HL-60 (cell line): ENCODE measurements around the gene DEFB124.

Source experiments
- SPI1 ChIP-seq: IDR thresholded peaks from 2 replicates; pipeline ENCODE4 v1.6.1; 2012; ENCODE audit warnings: low read depth, mild to moderate bottlenecking, borderline replicate concordance
- TF ChIP-seq, protein P1 (sequence below): IDR thresholded peaks from one replicate; pipeline ENCODE4 v1.5.1; 2011; ENCODE audit warnings: low read length, control low read depth, inconsistent platforms; ENCODE audit not compliant: insufficient read depth

DNA sequence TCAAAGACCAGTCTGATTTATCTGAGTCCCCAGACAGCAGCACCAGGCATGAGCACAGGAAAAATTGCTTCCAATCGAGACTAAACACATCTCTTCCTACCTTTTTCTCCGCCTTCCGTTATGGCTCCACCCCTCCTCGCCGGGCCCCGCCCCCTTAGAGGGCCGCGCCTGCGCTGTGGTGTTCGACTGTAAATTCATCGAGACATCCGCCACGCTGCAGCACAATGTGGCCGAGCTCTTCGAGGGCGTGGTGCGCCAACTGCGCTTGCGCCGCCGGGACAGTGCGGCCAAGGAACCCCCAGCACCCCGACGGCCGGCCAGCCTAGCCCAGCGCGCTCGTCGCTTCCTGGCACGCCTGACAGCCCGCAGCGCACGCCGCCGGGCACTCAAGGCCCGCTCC is 9.1 kb upstream of the DEFB124 start:
- TF ChIP-seq SPI1, result no peak
- TF ChIP-seq, protein P1, sequence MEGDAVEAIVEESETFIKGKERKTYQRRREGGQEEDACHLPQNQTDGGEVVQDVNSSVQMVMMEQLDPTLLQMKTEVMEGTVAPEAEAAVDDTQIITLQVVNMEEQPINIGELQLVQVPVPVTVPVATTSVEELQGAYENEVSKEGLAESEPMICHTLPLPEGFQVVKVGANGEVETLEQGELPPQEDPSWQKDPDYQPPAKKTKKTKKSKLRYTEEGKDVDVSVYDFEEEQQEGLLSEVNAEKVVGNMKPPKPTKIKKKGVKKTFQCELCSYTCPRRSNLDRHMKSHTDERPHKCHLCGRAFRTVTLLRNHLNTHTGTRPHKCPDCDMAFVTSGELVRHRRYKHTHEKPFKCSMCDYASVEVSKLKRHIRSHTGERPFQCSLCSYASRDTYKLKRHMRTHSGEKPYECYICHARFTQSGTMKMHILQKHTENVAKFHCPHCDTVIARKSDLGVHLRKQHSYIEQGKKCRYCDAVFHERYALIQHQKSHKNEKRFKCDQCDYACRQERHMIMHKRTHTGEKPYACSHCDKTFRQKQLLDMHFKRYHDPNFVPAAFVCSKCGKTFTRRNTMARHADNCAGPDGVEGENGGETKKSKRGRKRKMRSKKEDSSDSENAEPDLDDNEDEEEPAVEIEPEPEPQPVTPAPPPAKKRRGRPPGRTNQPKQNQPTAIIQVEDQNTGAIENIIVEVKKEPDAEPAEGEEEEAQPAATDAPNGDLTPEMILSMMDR, result no peak
